Activated CD4-positive, alpha-beta T cell treated with anti-CD3 and anti-CD28 coated beads, Interleukin-2, amount 50 U/mL, for 48 hours (primary cell): Measurements from ENCODE around the gene BBS9.
"Not testable (repeated sequence)": the region's sequence is repeated elsewhere in the genome, so short reads cannot be mapped to it uniquely, and the experiment has no call there.

ENCODE experiments used
- DNase-seq, 2 experiments: peaks; one replicate each; pipeline ENCODE4 v3.0.0-alpha.2; 2020

The BBS9 gene

DNA sequence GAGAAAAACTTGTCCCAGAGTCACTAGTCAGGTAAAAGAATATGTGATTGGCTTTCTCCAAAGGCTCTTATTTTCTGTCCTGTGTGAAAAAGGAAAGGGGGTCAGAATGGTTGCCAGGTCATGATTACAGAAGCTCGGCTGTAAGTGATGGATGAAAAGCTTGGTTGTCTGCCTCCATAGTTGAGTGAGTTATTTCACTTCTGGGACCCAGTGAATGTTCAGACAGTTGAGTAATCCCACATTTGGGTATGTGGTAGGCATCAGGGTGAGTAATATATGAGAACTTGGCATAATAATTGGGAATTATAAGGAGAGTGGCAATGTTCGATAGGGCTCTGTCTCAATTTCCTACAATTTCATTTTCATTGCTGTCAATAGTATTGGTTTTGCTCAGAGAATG is 72.5 kb downstream of the BBS9 start:
- no peak for DNase-seq

DNA sequence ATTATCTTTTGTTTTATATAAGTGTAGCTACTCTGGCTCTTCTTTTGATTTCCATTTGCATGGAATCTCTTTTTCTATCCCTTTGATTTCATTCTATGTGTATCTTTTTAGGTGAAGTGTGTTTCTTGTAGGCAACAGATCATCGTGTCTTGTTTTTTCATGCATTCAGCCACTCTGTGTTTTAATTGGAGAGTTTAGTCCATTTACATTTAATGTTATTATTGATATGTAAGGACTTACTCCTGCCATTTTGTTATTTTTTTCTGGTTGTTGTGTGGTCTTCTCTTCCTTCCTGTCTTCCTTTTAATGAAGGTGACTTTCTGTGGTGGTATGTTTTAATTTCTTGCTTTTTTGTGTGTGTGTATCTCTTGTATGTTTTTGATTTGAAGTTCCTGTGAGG is 81.6 kb downstream of the BBS9 start:
- DNase-seq: no peak

DNA sequence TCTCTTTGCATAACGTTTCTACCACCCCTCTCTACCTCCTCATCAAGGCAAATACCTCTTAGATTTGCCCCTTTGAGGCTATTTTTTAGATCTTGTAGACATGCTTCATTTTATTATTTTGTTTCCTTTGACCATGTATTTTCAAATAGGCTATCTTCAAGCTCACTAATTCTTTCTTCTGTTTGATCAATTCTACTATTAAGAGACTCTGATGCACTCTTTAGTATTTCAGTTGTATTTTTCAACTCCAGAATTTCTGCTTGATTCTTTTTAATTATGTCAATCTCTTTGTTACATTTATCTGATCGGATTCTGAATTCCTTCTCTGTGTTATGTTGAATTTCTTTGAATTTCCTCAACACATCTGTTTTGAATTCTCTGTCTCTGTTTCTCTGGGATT is 82.8 kb downstream of the BBS9 start:
- no peak for DNase-seq

DNA sequence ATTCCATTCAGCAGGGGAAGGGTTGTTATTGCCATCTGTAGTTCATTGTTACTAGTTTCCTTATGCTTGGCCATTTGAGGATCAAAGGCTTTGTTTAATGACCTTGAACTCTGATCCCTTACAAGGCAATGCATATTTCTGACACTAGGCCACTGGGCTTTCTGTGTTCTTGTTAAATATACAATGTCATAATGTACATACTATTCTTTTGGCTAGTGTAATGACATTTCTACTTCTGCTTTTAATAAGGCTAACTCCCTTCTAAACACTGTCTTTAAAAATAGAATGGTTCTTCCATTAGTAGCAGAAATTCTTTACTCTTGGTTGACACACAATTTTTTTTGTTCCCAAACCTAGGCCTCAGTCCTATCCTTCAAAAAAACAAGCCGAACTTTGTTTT is 86.6 kb downstream of the BBS9 start:
- no peak for DNase-seq

DNA sequence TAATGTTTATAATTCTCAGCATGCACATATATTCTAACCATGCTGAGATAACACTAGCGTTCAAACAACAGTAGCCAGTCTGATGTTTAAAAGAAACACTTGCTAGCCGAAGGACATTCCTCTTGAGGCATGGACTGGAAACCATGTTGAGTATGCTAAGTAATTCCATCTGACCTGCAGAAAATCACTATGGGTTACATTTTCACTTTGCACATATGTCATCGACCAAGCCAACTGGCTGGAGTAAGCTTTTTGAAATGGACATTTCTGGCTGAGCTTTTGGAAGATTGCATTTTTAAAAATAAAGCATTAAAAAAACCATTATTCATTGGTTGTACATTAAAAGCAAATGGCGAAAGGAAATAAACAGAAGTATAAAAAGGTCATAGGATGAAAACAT is 88.2 kb downstream of the BBS9 start:
- DNase-seq: no peak

DNA sequence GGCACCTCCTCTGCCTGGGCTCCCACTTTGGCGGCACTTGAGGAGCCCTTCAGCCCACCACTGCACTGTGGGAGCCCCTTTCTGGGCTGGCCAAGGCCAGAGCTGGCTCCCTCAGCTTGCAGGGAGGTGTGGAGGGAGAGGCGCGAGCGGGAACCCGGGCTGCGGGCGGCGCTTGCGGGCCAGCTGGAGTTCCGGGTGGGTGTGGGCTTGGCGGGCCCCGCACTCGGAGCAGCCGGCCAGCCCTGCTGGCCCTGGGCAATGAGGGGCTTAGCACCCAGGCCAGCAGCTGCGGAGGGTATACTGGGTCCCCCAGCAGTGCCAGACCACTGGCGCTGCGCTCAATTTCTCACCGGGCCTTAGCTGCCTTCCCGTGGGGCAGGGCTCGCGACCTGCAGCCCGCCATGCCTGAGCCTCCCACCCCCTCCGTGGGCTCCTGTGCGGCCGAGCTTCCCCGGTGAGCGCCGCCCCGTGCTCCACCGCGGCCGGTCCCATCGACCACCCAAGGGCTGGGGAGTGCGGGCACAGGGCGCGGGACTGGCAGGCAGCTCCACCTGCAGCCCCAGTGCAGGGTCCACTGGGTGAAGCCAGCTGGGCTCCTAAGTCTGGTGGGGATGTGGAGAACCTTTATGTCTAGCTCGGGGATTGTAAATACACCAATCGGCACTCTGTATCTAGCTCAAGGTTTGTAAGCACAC is 89.6 kb downstream of the BBS9 start:
- DNase-seq: not testable (repeated sequence)

DNA sequence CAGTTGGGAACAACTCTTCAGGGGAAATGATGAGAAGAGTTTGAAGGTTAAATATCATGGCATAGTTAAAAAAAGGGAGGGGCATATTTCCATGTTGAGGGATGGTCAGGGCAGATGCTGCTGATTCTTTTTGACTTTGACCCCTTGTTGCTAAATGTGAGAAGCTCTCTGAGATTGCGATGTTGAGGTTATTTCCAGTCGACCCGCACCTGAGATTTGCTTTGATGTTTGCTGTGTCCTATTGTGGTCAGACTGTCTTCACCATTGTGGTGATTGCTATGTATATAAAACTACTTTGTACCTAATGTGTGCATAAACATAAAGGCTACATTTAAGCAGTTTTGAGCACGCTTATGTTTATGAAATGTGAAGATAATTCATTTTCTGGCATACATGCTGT is 90.9 kb downstream of the BBS9 start:
- no peak for DNase-seq

DNA sequence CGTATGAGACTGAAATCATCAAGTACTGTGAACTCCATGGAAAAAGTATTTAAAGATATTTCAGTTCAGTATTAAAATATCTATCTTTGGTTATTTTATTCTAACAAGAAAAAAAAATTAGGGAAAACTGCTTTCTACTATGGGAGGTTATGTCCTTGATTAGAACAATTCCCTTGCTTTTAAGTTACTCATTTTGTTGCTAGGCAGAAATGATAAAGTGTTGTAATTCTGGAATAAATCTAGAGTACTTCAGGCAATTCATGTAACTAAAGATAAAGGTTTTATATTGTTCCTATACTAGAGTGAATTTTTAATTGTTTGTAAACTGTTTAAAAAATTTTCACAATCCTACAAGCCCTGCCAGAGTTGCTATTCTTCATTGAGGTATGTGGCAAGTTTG is 92.0 kb downstream of the BBS9 start:
- no peak for DNase-seq

DNA sequence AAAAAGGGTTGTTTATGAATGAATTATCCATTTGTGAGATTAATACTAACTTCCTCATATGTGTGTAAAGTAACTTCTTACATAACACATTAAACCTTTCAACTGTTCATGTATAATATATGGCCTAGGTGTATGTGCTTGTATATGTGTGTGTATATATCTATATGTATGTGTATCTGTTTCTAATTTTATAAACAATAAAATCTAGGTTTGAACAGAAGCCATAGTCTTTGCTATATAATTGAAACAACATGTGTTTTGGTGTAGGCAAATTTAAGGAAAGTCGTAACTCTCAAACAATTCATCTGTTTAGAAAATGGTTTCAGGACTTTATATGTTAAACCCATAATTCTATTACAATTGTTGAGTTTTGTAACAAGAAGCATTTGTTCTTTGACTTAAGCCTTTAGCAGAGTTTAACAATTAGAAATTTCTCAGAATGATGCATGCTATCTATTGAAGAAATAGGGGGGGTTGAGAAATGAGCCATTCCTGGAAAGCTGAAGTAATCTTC is 103.3 kb downstream of the BBS9 start:
- no peak for DNase-seq

DNA sequence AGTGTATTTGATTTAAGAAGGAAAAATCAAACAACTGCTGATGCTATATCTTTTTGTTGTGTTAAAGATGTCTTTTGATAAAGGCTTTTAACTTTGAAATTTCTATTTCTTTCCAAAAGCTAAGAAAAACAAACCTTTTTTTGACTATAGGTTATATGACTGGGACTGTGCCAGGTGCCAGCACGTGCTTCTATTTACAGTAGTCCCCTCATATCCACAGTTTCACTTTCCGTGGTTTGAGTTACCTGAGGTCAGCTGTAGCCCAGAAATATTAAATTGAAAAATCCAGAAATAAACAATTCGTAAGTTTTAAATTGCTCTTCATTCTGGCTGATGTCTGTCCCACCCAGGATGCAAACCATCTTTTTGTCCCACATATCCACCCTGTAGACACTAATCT is 104.3 kb downstream of the BBS9 start:
- DNase-seq: no peak

DNA sequence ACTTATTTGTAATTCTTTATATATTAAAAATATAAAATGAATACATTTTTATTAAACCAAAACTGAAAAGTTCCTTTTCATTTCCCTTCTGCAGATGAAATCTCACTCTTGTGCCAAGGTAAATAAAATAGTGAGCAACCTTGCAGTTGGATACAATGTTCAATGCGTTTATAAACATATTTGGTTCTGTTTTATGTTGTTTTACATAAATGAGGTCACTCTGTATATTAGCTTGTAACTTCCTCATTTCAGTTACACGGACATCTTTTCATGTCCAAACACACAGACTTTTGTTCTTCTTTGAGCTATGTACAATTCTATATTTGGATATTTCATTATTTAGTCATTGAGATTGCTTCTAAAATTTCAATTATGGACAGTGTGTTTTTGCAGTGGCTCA is 107.7 kb downstream of the BBS9 start:
- DNase-seq: no peak

DNA sequence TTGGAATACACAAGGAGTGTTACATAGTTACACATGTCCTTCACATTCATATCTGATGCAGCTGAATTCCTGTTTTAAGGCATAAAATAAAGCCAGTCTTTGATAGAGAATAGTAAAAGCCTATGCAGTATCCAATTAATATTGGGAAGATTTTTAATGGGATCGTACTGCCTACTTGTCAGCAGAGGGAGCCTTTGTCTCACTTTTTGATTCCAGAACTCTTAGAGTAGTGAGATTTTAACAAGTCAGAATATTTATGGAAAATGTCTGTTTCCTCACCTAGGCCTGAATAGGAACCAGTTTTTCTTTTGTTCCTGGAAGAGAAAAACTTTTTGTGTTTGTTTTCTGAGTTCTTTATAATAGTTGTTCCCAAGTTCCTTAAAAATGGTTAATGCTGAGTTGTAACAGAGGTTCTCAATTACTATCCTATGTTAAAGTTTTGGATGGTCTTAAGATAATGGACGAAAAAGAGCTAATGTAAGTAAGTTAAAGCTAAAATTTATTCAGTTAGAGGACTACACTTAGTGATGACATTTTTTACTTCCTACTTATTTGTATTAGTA is 114.0 kb downstream of the BBS9 start:
- DNase-seq: no peak

DNA sequence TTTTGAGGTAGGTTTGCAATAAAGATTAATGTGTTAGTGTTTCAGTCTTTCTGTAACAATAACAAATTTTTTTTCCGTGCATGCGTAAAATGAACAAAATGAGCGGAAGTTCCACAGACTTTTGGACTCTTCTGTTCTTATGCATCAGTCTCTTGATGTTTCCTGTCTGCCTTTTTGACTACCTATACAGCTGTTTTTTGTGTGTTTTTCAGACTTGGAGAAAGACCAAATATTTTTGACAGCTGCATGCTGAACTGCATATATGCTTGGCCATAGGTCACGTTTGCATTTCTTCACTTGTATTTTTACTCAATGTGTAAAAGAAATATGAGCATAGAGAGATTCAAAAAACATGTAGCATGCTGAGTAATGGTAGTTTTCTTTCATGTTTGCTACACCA is 119.3 kb downstream of the BBS9 start:
- DNase-seq: no peak

DNA sequence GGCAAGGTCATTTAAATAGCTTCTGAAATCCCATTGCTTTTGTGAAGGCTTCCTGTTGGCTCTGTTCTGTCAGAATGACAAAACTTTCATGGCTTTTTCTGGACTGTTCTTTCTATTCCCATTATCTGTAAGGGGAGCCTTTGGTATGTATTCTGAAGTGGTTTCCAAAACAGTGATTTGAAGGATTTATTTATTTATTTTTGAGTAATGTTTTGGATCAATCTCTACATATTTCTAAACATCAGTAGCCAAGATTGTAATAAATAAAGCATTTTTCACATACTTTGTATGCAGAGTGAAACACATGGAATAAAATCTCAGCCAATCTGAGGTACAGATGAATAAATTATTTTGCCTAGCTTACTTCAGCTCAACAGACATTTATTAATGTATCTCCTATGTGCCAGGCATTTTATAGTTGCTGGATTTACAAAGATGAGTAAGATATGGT is 121.1 kb downstream of the BBS9 start:
- no peak for DNase-seq

DNA sequence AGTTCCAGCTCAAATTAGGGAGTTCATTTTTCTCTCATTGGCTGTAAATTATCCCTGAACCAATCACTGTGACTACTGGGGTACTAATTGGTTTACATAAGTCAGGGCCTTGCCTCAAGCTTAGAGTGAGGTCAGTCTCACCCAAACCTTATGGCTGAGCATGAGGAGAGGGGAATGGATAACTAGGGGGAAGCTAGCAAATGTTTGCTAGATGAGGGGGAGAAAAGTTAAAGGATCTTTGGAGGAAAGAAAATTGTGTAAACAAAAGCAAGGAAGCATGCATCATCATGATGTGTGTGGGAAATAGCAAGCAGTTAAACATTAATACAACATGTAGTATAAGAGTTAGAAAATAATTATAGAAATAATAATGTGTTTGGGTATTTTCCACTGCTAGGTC is 121.9 kb downstream of the BBS9 start:
- DNase-seq: no peak

DNA sequence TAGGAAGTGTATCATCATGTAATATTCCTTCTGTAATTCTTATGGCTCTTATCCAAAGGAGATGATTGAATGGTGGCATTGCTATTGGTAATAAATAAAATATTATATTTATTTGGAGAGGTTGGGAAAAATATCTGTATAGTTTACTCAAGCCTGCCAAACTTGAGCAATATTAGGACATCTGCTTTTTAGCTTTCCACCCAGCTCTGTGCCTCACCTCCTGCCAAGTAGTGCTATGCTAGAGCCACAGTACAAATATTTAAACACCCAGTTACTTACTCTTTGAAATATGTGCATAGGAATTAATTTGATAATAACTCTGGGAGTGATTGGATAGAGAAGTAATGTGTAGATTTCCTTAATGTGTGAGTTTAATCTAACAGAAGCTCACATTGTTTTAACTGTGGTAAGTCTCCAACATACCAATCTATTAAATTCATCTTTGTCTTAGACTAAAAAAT is 129.2 kb downstream of the BBS9 start:
- no peak for DNase-seq

DNA sequence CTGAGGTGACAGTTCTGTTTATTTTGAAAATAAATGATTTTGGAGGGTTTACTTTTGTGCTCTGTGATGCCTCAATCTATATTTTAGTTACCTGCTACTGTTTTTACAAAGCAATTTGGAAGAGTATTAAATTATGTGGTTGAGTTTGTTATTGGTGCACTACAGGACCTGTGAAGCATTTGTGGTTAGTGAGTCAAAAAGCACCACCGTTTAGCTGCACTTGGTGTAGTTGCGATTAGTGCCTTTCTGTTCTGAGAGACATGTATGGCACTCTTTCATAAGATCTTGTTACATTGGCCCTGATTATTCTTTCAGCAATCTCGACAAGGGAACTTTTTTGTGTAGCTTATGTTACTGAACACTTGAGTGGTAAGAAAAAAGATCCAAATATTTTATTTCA is 132.2 kb downstream of the BBS9 start:
- DNase-seq: no peak

DNA sequence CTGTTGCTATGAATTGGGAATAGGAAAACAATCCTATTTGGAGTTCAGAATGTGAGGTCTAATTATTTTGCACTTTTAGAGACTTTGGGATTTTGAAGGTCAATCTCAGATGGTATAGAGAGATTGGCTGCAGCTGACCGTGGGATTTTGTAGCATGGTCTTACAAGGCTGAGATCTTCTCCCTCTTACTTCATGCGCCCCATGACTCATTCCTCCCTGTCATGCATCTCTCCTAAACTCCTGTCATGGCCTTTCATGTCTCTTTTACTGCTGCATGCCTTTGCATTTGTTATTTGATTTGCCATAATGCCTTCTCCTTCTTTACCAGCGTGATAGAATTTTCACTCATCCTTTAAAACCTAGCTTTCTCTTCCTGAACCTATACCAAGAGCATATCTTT is 133.1 kb downstream of the BBS9 start:
- DNase-seq: no peak

DNA sequence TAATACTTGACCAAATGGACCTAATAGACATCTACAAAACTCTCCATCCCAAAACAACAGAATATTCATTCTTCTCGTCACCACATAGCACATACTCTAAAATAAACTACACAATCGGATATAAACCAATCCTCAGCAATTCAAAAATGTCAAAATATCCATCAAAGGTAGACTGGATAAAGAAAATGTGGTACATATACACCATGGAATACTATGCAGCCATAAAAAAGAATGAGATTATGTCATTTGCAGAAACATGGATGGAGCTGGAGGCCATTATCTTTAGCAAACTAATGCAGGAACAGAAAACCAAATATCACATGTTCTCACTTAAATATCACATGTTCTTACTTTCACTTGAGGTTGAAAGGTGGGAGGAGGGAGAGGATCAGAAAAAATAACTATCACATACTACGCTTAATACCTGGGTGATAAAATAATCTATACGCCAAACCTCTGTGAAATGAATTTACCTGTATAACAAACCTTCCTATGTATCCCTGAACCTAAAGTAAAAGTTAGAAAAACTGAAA is 142.5 kb downstream of the BBS9 start:
- DNase-seq: not testable (repeated sequence)

DNA sequence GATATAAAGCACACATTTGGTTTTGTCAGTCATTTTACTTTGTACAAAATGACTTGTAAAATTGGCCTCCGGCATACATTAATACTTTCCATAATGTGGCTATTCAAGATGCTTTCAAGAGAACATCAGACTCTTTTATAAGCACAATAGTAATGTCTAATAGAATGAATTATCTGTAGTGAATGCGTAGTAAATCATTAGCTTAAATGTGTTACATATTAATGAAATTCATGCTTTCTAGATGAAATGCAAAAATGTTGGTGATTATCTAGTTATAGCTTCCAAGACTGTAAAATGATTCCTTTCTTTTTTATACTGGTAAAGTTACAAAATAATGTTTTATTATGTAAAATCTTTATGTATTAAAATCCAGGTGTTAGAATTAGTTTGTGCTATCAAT is 144.0 kb downstream of the BBS9 start:
- no peak for DNase-seq

DNA sequence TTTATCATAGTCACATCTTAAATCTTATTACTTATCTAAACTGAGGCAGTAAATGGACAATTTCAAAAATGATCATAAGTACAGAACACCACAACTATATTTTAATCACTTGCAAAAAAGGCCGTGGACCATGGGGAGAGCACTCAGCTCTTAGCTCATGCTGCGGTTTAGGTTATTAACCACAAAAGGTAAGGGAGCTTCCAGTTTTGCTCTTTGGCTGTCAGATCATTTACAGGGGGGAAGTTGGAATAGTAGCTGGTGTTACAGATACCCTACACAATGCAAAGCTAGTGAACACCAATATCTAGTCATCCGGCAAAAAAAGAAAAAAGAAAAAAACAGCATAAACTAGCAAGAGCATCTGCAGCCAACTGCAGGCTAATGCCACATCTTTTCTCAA is 147.0 kb downstream of the BBS9 start:
- no peak for DNase-seq

DNA sequence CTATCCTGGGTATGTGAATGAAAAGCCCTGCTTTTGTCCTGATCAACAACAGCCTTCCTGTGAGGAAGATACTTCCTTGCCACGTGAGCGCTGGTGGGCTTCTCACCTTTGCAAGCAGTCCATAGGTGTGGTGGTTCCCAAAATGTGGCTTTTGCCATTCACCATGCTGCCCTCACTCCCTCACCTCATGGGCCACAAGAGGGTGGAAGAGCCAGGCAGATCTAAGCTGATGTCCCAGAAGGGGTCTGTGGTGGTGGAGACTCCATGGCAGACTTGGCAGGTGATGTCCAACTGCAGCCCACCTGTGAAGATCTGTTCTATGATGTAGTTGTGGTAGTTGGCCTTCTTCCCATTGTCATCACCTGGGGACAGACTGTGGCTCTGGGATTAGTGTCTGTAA is 147.4 kb downstream of the BBS9 start:
- no peak for DNase-seq

DNA sequence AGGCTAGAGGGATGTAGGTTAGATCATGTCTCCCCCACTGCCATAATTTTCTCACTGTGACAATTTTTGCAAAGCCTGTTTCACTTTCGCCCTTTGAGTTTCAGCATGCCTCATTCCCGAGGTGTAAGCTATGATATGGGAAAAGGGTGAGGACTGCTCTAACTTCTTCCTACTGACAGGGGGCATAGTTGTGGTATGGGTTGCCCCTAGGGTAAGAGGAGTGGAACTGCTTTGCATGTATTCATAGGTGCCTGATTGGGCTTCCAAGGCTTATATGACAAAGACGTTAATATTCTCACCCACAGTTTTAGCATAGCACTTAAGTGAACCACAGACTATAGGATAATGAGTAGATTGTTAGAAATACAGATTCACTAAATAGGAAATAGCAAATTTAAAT is 148.7 kb downstream of the BBS9 start:
- DNase-seq: no peak

DNA sequence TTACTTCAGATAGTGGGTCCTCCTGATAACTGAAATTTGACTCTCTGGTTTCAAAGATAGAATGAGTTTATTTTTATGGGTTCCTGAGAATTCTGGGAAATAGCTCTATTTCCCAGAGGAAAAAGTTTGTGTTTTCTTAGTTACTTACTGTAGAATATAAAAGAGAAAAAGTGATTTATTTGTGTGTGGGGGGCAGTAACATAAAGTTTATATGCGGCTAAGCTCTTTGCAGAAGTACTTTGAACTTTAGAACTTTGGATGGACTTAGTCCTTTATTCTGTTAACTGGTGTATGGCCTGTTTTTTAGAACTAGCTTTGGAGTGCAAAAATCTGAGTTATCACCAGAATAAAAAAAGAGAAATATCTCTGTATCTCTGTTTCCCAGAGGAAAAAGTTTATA is 157.1 kb downstream of the BBS9 start:
- no peak for DNase-seq

DNA sequence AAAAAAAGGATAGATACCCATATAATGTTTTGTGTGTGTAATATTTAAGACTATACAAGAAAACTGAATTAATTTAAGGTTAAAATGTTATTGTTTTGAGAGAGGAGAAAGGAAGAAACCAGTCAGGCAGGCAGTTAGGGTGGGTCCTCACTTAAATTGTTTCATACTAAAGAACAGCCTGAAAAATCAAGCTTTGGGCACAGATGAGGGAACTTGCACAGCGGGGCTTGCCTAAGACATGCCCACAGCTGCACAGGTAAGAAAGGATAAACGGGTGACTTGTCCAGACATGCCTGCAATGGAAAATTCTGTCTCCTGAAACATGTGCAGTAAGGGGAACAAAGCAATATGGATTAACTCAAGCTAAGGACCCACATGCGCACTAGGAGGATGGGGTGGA is 158.4 kb downstream of the BBS9 start:
- DNase-seq: no peak
